ENCODE results near the gene DFFB. TPM values are rescaled to one million over a fixed set of nuclear protein-coding genes. Genes with fewer than 3 reads are reported as not detected.

DFFB gene
- total and polyA plus RNA-seq, 2 of the 13 experiments (the other 11 are each of a cell fraction or from before 2014, with no cell fraction given), result 4.6 to 9.3 TPM

- TF ChIP-seq DZIP1 (CRISPR knock-in tag; IDR thresholded peaks at IDR 0.05) (no peak), TBP (CRISPR knock-in tag; IDR thresholded peaks at IDR 0.05) (0 out of 2 replicates have a peak, but pooled peaks have one; percentile 29), ARID2 (CRISPR knock-in tag; IDR thresholded peaks at IDR 0.05; ENCODE audit: borderline replicate concordance) (0 out of 2 replicates have a peak, but pooled peaks have one; percentile 24), ZNF710 (CRISPR knock-in tag; IDR thresholded peaks at IDR 0.05; ENCODE audit: borderline replicate concordance) (peak; percentile 25; the same call in 1 of the 2 replicates), PRPF4 (IDR thresholded peaks at IDR 0.05; ENCODE audit: low read depth, low read length, poor library complexity, severe bottlenecking) (no peak)
Measured at GRCh38 chr1:3858231-3858981, 1.1 kb downstream of the DFFB start (continued).

Measured in HepG2 (cell line).